Ovary (tissue), 3 donors: ENCODE results near the gene RASD1.

ENCODE experiments used
- EP300 ChIP-seq: sonication (generic); formaldehyde crosslinking; IDR thresholded peaks from one replicate; pipeline ENCODE4 v1.6.1; 2017; ENCODE audit warnings: antibody characterized with exemption
- POLR2A ChIP-seq: fragments of 450-650 bp; IDR thresholded peaks from one replicate; pipeline ENCODE4 v1.6.1; 2017; ENCODE audit warnings: antibody characterized with exemption, mild to moderate bottlenecking, moderate library complexity
- TF ChIP-seq, protein P1 (sequence below), 3 donors: fragments of 450-650 bp in 2 of 3; fragments of 200-600 bp in 1 of 3; IDR thresholded peaks; one replicate each; pipeline versions ENCODE4 v1.5.1 to v1.8.0; 2016 to 2022; ENCODE audit warnings: antibody characterized with exemption in 3 of 3, mild to moderate bottlenecking in 1 of 3
- donor health status: DM: no; HTN: no; CAD: no.

DNA sequence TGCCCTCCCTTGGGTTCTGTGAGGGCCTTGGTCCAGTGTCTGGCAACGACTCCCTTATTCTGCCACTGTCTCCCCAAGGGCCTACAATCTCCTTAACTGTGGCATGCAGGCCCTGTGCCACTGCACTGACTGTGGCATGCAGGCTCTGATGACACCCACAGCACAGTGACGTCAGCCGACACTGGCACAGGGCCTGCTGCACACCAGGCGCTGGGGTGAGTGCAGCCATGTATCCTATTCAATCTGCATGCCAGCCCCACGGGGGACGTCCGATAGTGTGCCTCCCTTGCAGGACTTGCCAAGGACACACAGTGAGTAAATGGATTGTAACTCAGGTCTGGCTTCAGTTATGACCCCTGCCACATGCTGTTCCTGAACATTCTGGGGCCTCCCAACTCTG, 39.8 kb upstream of the RASD1 start:
- TF ChIP-seq, protein P1, sequence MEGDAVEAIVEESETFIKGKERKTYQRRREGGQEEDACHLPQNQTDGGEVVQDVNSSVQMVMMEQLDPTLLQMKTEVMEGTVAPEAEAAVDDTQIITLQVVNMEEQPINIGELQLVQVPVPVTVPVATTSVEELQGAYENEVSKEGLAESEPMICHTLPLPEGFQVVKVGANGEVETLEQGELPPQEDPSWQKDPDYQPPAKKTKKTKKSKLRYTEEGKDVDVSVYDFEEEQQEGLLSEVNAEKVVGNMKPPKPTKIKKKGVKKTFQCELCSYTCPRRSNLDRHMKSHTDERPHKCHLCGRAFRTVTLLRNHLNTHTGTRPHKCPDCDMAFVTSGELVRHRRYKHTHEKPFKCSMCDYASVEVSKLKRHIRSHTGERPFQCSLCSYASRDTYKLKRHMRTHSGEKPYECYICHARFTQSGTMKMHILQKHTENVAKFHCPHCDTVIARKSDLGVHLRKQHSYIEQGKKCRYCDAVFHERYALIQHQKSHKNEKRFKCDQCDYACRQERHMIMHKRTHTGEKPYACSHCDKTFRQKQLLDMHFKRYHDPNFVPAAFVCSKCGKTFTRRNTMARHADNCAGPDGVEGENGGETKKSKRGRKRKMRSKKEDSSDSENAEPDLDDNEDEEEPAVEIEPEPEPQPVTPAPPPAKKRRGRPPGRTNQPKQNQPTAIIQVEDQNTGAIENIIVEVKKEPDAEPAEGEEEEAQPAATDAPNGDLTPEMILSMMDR (IDR thresholded peaks at IDR 0.05) = no peak
- TF ChIP-seq POLR2A (no peak), EP300 (no peak)
